HG02973 (cell line): ENCODE data around the gene TOR1B.
"Not testable (repeated sequence)": the region's sequence is repeated elsewhere in the genome, so short reads cannot be mapped to it uniquely, and the experiment has no call there.

Experiments
- ATAC-seq: cut with Tn5 transposase; IDR thresholded peaks from one replicate; pipeline ENCODE4 v1.9.1; 2021; ENCODE audit warnings: moderate library complexity; ENCODE audit not compliant: unreplicated experiment

Gene TOR1B, protein sequence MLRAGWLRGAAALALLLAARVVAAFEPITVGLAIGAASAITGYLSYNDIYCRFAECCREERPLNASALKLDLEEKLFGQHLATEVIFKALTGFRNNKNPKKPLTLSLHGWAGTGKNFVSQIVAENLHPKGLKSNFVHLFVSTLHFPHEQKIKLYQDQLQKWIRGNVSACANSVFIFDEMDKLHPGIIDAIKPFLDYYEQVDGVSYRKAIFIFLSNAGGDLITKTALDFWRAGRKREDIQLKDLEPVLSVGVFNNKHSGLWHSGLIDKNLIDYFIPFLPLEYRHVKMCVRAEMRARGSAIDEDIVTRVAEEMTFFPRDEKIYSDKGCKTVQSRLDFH

DNA sequence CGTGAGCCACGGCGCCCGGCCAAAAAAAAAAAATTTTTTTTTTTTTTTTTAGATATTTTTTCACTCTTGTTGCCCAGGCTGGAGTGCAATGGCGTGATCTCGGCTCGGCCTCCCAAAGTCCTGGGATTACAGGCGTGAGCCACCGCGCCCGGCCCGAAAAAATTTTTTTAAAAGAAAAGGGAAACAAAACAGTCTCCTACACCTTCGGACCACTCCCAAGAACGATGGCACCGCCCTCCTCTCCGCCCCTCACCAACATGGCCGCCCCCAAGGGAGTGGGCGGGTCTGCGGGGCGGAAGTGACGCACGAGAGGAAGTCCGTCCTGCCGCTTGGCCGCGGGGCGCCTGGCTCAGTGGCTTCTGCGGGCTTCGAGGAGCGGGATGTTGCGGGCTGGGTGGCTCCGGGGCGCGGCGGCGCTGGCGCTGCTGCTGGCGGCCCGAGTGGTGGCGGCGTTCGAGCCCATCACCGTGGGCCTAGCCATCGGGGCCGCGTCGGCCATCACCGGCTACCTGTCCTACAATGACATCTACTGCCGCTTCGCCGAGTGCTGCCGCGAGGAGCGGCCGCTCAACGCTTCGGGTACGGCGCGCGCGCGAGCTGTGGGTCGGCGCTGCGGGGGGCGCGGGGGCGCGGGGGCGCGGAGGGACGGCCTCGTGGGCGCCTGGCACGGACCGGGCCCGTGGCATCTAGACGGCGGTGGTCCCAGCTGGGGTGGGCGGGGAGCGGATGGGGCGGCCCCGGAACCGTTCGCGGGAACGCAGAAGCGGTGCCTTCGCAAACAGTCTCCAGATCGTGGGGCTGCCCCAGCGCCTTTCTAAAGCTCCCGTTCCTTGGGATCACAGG is at the start of gene TOR1B:
TSS of gene TOR1B (plus strand) at position 352 of the 843 bp plus-strand sequence. CDS start at position 381, 29 bp downstream.
- ATAC-seq = peak; percentile 81

DNA sequence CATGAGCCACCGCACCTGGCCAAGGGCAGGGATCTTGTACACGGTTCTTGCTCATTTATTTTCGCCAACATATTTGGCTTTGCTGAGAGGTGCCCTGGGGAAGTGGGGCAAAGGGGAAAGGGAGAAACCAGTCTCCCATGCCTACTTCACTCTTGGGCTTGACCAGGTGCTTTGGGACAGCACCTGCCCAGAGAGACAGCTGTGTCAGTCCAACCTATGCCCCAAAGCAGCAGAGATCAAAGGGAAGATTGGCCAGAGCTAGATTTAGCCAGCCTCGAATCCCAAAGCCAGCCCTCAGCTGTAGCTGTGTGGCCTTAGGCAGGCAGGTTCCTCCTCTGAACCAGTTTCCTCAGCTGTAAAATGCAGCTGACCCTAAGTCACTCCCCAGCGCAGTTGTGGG is 47.8 kb upstream of the TOR1B start:
- ATAC-seq = no peak

DNA sequence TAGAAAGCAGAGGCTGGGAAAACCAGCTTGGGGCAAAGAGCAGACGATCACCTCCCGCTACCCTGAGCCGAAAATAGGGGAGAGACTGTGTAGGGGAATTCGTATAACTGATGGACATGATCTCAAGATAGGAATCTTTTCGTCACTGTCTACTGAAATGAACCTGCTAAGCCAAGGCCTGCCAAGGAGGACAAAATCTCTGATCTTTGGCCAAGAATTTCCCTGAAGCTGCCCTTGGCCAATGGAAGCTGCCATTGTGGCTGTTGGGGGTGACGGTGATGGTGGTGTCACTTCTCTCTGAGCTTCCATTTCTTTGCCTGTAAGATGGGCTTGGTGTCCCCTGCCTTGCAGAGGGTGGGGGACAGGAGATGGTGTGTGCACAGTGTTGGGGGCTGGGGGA is 46.8 kb upstream of the TOR1B start:
- ATAC-seq = no peak

DNA sequence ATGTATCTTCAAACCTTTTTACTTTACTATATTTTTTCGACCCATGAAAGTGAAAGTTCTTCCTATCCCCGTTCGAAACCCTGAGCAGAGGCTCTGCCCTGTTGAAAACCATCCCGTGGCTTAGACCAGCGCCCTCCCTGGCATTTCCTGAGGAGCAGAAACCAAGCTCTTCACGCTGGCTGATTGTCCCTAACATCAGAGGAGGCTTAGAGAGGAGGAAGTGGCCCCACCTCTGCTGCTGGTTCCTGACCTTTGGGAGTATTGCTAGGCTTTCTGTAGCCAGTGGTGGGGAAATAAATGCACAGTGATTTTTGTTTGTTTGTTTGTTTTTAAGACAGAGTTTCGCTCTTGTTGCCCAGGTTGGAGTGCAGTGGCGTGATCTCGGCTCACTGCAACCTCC is 45.9 kb upstream of the TOR1B start:
- no peak for ATAC-seq

DNA sequence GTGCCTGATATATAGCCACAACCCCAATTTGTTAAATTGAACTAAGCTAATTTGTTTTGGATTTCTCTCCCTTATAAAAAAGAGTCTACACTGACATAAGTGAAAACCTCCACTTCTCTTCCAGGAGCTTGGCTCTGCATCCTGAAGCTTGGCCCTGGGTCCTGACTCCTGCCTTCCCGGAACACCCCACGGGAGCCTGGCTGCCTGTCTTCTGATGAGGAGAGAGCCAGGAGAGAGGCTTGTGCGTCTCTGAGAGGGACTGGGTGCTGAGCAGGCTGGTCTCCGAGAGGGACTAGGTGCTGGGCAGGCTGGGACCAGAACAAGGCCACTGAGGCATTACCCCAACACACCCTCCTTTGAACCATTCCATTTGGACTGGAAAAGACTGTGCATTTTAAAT is 43.7 kb upstream of the TOR1B start:
- ATAC-seq = no peak

DNA sequence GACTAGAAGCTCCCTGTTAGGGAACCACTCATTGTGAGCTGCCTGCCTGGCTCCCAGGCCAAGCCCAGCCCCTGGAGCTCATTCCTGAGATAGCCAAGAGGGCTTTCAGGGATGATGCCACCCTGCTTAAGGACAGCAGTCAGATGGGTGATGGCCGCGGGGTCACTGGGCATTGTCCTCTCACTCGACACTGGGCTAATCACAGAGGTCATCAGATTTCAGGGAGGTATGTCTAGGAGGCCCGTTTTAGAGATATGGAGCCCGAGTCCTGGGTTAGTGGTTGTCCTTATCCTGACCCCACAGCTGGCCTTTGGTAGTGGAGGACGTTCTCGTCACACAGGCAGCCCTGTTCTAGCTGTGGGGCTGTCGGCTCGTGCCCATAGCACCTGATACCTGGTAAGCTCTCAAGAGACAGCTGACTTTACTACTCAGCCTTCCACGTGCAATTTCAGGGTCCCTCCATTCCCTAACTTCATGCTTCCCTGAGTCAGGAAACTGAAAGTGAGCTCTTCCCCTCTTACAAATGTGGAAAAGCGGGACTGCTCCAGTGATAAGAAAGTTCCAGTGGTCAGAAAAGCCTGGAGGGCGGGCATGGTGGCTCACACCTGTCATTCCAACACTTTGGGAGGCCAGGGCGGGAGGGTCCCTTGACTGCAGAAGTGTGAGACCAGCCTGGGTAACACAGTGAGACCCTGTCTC is 43.0 kb upstream of the TOR1B start:
- ATAC-seq = no peak

DNA sequence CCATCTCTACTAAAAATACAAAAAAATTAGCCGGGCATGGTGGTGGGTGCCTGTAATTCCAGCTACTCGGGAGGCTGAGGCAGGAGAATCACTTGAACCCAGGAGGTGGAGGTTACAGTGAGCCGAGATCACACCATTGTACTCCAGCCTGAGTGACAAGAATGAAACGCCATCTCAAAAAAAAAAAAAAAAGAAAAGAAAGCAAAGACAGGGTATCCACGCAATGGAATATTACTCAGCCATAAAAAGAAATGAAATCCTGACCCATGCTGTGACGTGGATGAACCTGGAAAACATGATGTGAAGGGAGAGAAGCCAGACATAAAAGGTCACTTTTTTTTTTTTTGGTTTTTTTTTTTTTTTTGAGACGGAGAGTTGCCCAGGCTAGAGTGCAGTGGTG is 42.2 kb upstream of the TOR1B start:
- not testable (repeated sequence) for ATAC-seq

DNA sequence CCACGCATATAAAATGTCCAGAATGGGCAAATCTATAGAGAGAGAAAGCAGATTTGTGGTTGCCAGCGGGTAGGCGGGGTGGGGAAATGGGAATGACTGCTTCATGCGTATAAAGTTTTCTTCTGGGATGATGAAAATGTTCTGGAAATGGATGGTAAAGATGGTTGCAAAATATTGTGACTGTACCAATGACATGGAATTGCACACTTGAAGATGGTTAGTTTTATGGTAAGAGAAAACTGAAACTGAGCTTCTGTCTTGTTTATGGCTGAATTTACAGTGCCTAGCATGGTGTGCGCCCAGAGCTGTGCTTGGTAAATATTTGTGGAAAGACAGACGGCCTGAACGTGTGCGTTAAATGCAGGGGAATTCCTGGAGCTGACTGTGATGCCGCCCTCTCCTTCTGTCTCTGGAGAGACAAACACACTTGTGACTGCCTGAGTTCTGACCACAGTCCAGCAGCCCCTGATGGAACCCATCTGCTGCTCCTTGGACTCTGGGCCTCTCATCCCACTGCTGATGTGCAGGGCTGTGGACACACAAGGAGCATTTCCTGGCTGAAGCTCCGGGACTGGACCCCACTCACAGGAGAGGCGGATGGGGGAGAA is 41.6 kb upstream of the TOR1B start:
- ATAC-seq = no peak

DNA sequence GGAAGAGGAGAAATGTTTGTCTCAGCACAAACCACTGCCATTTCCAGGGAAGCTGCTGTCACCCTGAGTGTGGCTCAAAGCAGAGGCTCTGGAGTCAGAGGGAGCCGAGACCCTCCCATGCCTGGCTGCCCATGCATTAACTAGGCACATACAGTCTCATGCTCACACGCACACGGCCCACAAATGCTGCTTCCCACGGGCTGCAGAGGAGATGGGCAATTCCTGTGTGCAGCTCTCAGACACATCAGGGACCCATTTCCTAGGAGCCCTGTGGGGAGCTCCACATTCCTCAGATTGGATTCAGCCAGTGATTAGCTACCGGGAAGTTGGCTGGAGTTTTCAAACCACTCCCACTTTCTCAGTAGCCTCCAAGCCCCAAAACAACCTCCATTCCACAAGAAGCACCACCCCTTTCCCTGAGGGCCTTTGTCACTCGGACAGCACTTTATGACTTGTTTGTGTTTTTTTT is 41.0 kb upstream of the TOR1B start:
- ATAC-seq = no peak

DNA sequence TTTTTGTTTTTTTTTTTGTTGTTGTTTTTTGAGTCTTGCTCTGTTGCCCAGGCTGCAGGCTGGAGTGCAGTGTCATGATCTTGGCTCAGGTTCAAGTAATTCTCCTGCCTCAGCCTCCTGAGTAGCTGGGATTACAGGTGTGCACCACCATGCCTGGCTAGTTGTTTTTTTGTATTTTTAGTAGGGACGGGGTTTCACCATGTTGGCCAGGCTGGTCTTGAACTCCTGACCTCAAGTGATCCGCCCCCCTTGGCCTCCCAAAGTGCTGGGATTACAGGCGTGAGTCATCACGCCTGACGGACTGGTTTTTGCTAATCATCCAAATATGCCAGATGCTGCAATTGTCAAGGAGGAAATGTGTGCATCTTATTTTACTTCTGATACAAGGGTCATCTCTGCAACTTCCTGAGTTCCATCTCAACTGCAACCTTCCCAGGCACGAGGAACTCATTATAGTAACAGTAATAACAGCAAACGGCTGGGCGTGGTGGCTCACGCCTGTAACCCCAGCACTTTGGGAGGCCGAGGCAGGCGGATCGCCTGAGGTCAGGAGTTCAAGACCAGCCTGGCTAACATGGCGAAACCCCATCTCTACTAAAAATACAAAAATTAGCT is 40.5 kb upstream of the TOR1B start:
- ATAC-seq = not testable (repeated sequence)

DNA sequence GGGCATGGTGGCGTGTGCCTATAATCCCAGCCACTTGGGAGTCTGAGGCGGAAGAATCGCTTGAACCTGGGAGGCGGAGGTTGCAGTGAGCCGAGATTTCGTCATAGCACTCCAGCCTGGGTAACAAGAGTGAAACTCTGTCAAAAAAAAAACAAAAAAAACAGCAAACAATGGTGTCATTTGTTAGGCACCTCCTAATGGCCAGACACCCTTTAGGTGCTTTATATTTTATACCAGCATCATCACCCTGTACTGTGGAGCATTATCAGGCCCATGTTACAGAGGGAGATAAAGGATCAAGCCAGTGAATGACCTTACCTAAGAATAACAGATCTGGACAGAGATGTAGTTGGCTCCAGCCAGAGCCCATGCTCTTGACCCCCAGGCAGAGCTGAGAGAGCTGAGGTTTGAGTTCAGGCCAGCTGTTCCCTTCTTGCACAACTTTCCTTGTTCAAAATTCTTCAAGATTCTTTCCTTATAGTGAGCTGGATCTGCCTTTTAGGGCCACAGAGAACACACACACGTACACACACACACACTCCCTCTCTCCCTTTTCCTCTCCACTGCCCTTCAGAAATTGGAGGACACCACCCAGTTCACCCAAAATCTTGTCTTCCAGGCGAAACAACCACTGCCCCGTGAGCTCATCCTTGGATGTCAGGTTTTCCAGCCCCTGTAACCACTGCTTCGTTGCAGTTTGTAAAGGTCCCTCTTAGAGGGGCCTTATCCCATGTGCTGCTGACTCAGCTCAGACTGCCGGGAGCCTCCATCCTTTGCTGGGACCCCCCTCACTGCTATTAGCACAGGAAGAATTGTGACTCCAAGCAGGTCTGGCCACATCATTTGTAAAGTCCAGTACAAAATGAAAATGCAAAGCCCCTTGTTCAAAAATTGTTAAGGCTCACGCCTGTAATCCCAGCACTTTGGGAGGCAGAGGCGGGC is 39.7 kb upstream of the TOR1B start:
- no peak for ATAC-seq

DNA sequence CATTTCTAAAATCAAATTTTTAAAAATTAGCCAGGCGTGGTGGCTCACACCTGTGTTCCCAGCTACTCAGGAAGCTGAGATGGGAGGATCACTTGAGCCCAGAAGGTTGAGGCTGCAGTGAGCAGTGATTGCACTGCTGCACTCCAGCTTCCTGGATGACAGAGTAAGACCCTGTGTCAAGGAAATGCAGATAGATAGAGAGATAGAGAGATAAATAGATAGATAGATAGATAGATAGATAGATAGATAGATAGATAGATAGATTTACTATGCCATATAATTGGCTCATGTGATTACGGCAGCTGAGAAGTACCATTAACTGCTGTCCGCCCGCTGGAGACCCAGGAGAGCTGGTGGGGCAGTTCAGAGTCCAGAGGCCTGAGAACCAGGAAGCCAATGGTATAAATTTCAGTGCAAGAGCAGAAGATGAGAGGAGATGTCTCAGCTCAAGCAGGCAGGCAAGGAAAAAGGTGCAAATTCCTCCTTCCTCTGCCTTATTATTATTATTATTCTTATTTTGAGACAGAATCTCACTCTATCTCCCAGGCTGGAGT is 37.1 kb upstream of the TOR1B start:
- no peak for ATAC-seq

DNA sequence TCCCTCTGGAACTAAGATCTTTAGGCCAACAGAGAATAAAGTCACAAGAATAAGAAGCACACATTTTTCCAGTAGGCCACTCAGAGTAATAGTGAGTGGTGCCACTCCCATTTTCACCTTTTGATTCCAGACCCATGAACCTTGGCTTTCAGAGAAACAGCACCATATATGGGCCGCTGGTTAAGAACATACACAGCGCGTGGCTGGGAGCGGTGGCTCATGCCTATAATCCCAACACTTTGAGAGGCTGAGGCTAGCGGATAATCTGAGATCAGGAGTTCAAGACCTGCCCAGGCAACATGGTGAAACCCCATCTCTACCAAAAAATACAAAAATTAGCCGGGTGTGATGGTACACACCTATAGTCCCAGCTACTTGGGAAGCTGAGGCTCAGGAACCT is 34.5 kb upstream of the TOR1B start:
- no peak for ATAC-seq

DNA sequence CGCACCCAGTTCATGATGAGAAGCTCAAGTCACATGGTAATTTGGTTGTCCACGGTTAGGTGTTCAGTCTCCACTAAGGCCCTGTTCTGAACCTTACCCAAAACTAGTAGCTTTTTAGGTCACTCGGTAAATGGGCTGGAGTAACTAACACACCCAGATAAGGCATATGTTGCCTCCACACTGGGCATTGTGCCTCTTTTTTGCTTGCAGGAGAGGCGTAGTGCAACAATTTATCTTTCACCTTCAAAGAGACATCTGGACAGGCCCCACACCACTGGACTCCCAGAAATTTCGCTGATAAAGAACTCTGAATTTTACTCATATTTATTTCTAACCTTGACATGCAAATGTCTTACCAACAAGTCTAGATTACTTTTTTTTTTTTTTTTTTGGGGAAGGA is 33.3 kb upstream of the TOR1B start:
- ATAC-seq = no peak

DNA sequence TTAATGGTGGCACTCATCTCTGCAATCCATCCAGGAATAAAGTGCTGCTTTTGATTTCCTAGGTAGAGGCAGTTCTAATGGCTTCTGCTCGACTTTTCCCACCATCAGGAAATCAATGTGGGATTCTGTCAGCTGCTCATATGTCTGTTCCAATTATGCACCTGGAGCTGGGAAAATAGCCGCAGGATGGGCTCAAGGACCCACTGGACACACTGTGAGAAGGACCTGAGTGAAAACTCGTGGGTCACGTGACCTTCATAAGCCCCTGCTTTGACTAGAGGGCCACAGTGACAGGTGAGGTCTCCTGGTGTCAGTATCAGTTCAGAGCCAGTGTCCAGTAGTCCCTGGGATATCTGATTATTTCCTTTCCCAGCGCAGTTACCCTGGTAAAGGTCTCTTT is 32.2 kb upstream of the TOR1B start:
- no peak for ATAC-seq

DNA sequence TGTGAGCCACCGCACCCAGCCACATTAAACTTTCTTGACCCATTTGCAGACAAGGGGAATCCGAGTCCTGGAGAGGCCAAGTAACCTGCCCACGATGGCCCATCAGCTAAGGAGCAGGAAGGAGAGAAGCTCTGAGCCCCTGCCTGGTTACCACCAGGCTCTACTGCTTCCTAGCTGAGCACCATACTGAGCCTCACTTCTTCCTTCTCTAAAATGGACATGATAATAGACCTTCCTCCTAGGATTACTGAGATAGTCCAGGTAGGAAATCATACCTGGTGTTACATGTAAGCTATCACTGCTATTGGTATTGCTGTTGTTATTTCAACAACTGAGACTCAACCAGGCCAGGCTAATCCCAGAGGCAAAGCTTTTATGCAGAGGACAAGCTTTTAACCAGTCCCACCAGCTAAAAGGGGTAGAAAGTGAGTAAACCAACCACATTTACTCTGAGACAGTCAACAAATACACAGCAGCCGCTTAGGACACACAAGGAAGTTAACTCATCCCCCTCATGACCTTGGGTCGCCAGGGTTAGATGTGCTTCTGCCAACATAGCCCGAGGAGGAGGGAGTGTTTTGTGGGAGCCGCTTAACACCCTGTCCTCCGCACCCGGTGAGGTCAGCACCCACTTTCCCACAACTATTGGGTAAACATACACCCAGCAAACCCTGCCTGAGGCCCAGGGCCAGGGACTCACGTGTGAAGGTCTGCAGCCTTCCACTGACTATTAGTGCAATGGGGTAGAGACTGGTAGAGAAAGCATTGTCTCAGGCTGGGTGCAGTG is 29.5 kb upstream of the TOR1B start:
- ATAC-seq = no peak

DNA sequence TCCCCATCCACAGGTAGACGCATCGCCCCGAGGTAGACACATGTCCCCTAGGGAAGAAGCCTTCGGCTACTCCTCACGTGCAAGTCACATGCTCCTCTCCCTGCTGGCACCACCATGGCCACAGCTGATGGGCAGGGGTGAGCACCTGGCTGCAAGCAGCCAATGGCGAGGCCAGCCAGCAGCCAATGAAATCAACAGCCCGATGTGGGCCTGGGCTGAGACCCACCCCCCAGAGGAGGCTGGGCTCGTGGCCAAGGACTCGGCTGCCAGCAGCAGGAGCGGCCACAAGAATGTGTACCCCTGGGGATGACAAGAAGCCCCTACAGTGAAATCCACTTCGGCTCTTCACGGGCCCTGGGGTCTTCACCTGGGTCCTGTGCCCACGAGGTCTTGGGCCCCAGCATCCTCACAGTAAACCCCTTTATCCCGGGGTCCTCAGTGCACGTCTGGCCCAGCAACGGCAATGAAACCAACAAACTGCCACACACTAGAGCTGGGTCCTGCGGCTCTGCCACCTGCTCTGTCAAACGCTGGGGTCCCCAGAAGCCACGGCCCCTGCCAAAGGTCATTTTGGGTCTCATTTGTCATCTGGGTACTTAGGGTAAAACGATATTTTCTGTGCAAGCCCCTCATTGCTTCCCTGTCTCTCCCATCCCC is 28.1 kb upstream of the TOR1B start:
- no peak for ATAC-seq

DNA sequence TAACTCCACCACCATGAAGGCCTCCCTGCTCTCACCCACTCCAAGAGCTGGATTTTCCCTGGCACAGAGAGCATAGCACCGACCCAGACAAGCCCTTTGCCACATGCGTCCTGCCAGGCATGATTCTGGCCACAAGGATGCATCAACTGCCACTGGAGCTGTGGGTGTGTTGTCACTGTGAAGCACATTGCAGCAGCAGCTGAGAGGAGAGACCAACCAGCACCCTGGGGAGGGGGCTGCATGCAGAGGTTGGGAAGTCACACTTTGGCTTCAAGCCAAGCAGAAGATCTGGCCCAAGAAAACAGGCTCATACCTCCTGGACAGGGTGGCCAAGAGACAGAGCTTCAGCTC is 27.6 kb upstream of the TOR1B start:
- ATAC-seq = no peak
